GM12878 (cell line): Measurements from ENCODE around the gene GNAQ.
"Not testable (repeated sequence)": the region's sequence is repeated elsewhere in the genome, so short reads cannot be mapped to it uniquely, and the experiment has no call there.

Experiments used
- IKZF2 ChIP-seq, 2 experiments: fragments of 450-650 bp; IDR thresholded peaks; 2 replicates each; pipeline ENCODE4 v1.6.1; 2017; ENCODE audit warnings: mild to moderate bottlenecking in 2 of 2, moderate library complexity in 2 of 2
- MEF2B ChIP-seq: fragments of 450-650 bp; IDR thresholded peaks from 2 replicates; pipeline ENCODE4 v1.6.1; 2018; ENCODE audit warnings: mild to moderate bottlenecking, moderate library complexity; ENCODE audit not compliant: partially characterized antibody, poor library complexity, severe bottlenecking
- NFYB ChIP-seq: IDR thresholded peaks from 2 replicates; pipeline ENCODE4 v1.6.1; 2011; ENCODE audit warnings: low read depth, mild to moderate bottlenecking, low read length, improper control_type of control experiment, moderate library complexity; ENCODE audit not compliant: insufficient read depth
- ZSCAN29 ChIP-seq: fragments of 450-650 bp; IDR thresholded peaks from 2 replicates; pipeline ENCODE4 v1.6.1; 2017; ENCODE audit warnings: mild to moderate bottlenecking, moderate library complexity
- TF ChIP-seq, protein P1 (sequence below): fragments of 450-650 bp; IDR thresholded peaks from 2 replicates; pipeline ENCODE4 v1.6.1; 2017; ENCODE audit warnings: mild to moderate bottlenecking, low read depth, inconsistent platforms; ENCODE audit not compliant: poor library complexity, severe bottlenecking

GRCh38 chr9:77687737-77688136, 343.9 kb downstream of the GNAQ start:
- not testable (repeated sequence) for TF ChIP-seq IKZF2 (IDR thresholded peaks at IDR 0.05); ZSCAN29; NFYB; MEF2B
- TF ChIP-seq, protein P1, sequence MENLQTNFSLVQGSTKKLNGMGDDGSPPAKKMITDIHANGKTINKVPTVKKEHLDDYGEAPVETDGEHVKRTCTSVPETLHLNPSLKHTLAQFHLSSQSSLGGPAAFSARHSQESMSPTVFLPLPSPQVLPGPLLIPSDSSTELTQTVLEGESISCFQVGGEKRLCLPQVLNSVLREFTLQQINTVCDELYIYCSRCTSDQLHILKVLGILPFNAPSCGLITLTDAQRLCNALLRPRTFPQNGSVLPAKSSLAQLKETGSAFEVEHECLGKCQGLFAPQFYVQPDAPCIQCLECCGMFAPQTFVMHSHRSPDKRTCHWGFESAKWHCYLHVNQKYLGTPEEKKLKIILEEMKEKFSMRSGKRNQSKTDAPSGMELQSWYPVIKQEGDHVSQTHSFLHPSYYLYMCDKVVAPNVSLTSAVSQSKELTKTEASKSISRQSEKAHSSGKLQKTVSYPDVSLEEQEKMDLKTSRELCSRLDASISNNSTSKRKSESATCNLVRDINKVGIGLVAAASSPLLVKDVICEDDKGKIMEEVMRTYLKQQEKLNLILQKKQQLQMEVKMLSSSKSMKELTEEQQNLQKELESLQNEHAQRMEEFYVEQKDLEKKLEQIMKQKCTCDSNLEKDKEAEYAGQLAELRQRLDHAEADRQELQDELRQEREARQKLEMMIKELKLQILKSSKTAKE = not testable (repeated sequence)
